Occipital lobe (tissue), 2 donors: ENCODE results near the gene TTF2. TPM values are rescaled to one million over a fixed set of nuclear protein-coding genes. Genes with fewer than 3 reads are reported as not detected.

Experiments
- DNase-seq: peaks from one replicate; lab custom pipeline; 2025; lab: John Stamatoyannopoulos, UW
- total RNA-seq: library from RNA; depleted of rRNA; stranded (reverse); fragments of >200 nt; gene quantifications from one replicate; pipeline ENCODE4 v1.2.3, GENCODE V29; 2014

The TTF2 gene
- total RNA-seq = 3.0 TPM

DNA sequence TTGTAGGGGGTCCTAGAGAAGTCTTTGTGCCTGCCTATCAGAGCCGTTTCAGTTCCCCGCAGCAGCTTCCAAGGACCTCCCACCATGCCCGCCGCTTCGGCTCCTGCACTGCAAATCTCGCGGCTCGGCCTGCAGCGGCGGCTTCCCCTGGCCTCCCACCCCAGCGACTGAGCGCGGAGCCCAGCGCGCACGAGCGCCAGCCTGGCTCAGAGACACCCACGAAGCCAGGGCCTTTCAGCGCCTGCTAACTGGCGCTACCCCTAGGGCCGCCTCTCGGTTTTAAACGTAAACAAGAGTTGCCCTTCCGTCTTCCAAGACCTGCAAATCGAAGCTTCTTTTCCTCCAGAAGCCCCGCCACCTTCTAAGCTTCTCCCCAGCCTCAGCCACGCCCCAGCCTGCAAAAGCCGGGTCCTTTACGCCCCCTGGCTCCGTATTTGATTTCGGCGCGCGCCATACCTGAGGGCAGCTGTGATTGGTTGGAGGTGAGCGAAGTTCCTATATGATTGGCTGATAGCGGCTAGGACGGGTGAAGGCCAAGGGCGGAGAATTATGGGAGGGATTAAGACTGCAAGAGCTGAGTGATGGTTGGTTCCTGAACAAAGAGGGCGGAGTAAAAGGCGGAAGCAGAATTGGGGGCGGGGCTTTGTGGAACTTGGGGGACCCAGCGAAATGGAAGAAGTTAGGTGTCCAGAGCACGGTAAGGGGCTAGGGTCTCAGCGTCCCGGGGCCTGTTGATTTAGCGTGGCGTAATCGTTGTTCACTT is at the start of gene TTF2:
TSS of gene TTF2 (plus strand) at position 649 of the 763 bp plus-strand sequence. CDS start at position 670, 21 bp downstream.
- peak; percentile 94 for DNase-seq

DNA sequence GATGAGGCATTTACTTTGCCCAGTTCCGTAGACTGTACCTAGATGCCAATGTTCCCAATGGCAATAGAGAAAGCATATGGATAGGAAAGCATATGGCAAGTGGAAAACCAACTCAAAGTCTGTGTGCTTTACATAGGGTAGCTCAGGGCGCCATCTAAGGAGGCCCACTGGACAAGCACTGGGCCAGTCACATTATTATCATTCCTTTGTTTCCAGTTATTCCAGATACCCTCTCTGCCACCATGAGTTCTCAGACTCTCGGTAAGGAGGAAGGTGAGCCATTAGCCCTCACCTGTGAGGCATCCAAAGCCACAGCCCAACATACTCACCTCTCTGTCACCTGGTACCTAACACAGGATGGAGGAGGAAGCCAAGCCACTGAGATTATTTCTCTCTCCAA is 48.8 kb upstream of the TTF2 start:
- DNase-seq = no peak

DNA sequence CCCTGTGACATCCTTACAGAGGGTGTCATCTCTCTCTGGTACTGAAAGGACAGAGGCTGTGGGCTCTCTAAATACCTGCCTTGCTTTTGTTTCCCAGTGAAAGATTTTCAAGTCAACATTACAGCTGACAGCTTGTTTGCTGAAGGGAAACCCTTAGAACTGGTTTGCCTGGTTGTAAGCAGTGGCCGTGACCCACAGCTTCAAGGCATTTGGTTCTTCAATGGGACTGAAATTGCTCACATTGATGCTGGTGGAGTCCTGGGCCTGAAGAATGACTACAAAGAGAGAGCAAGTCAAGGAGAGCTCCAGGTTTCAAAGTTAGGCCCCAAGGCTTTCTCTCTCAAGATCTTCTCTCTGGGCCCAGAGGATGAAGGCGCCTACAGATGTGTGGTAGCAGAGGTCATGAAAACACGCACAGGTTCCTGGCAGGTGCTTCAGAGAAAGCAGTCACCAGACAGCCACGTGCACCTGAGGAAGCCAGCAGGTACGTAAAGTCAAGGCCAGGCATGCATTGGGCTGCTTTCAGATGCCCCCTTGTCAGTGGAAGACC is 46.7 kb upstream of the TTF2 start:
- DNase-seq = no peak

- DNase-seq = no peak
These were observed 45.9 kb upstream of the TTF2 start for GRCh38 chr1:117014209-117014608.

GRCh38 chr1:117015724-117016123 is 44.4 kb upstream of the TTF2 start:
- DNase-seq = no peak

DNA sequence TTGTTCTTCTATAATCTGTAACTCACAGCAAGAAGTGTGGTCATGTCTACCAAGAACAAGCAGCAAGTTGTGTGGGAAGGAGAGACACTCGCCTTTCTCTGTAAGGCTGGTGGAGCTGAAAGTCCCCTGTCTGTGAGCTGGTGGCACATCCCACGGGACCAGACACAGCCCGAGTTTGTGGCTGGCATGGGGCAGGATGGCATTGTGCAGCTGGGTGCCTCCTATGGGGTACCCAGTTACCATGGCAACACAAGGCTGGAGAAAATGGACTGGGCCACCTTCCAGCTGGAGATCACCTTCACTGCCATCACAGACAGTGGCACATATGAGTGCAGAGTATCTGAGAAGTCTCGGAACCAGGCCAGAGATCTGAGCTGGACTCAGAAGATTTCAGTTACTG is 43.1 kb upstream of the TTF2 start:
- DNase-seq = no peak

GRCh38 chr1:117017648-117018047 is 42.5 kb upstream of the TTF2 start:
- DNase-seq = peak; percentile 16

DNA sequence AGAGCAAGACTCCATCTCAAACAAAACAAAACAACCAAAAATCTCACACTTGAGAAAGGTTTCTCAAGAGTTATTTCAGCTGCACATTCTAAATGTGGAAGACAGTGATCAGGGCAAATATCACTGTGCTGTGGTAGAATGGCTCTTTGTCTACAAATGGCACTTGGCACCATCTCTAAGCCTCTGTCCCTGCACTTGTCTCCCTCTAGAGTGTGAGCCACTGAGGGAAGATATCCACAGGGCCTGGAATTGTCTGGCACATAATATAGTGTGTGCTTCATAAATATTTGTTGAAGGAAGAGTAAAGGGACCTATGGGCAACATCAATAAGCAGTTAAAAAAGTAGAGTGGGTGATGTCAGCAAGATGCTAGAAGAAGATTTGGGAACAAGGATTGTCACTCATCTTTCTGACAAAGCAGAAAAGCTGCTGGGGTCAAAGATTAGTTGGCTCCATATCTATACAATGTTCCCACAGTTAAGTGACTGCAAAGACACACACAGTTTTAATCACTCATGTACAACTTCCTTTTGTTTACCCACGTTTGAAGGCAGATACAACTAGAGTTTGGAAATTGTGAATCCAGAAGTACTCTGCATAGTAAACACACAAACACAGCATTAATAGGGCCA is 39.5 kb upstream of the TTF2 start:
- no peak for DNase-seq

DNA sequence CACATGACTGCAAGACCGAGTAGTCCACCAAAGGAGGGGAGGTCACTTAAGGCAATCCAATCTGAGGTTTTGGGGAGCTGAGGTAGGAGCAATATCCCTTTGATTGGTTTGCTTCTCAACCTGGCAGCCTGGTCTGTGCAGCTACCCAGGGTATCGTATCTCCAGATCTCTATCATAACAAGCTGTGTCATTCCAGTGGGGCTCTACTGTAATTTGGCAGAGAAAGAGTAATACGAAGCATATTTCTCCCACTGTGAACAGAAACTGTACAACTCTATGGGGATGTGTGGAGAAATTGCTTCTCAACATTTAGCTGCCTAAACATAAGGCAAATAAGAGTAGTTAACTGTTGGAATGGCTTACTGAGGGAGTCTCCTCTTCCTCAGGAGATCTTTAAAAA is 38.0 kb upstream of the TTF2 start:
- no peak for DNase-seq

GRCh38 chr1:117025568-117025967 is 34.6 kb upstream of the TTF2 start:
- DNase-seq = no peak

DNA sequence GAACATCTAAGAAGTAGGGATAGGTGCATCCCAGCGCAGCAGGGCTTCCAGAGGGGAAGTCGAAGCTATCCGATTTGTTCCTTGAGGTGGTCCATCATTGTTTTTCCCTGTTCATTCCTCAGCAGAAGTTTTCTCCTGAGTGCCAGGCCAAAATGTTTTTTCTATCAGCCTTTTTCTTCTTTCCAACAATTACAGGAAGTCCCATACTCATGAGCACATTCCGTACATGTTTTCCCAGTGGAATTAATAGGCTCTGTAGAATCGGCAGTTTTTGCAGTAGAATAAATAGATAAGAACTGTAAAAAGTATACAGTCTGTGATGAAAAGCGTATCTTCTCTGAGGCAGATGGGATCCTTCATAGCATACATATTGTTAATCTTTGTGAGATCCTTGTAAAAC is 33.8 kb upstream of the TTF2 start:
- no peak for DNase-seq

DNA sequence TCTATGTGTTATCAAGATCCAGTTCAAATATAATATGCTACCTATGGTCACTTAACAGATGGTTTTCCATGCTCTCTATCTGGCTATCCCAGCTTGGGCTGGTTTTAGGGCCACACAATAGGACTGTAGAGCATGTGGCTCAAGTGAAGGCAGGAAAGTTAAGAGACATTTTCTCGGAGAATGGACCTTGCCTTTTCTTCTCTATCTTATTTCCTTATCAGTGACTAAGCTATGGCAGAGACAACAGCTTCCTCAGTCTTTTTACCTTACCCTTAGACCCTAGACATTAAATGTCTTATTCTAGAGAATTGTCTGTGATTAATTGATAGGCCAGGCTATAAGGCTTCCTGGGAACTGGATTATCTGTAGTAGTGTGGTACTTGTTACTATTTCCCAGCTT is 30.4 kb upstream of the TTF2 start:
- DNase-seq = no peak

GRCh38 chr1:117030271-117030877 is 29.8 kb upstream of the TTF2 start:
- no peak for DNase-seq

- DNase-seq = no peak
These were observed 27.9 kb upstream of the TTF2 start for GRCh38 chr1:117032266-117032665.

GRCh38 chr1:117032681-117033539 is 27.2 kb upstream of the TTF2 start:
- DNase-seq = no peak

- DNase-seq = no peak
These were observed 26.4 kb upstream of the TTF2 start for GRCh38 chr1:117033772-117034171.

DNA sequence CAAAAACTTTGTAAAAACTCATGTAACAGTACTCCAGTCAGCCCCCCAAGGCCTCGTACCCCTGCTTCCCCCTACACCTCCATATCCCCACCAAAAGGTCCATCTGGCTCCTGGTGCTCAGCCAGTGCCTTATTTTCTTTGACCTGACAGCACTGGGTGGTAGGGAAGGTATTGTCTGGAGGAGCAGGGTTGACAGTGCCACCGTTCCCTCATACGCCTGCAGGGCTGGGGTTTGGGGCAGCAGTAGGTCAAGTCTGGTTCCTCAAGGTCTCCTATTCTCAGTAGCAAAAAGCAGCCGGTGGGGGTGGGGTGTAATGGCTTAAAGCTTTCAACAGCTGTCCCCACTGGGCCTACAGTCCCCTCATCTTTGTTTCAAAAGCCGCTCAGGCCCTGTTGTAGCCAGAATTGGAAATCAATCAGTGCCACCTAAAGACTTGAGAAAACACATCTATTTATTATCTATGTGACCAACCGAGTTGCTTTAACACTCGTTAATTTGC is 25.3 kb upstream of the TTF2 start:
- DNase-seq = no peak

DNA sequence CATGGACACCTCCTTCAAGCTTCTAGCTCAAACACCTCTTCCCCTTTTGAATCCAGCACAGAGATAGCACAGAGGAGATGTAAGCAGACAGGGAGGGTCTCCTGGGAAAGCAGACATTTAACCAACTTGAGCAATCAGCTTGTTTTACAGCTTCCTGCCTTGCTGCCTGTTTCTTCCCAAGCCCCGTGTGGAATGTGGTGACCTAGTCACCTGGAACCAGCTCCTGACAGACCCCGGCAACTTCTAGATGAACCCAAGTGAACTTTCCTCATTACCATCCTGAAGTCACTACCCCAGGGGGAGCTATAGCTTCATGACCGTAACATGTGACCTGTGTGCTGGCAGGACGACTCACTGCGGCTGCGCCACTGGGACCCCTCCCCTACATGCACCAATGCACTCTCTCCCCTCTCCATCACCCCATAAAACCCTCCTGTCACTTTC is 24.1 kb upstream of the TTF2 start:
- DNase-seq = no peak

DNA sequence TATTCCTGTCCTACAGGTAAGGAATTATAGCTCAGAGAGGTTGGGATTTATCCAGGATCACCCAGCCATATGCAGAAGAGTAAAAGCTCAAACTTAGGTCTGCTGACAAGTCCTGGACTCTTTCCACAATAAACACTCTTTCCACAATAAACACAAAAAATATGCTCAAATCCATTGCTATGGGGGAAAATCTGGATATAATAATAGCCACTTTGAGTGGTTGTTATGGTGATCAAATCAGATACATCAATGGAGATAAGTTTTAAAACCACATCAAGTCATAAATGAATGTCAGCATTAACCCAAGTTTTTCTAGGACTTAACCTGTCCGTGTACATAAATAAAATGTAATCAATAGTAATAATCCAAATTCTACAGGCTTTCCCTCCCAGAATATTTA is 22.3 kb upstream of the TTF2 start:
- DNase-seq = no peak

DNA sequence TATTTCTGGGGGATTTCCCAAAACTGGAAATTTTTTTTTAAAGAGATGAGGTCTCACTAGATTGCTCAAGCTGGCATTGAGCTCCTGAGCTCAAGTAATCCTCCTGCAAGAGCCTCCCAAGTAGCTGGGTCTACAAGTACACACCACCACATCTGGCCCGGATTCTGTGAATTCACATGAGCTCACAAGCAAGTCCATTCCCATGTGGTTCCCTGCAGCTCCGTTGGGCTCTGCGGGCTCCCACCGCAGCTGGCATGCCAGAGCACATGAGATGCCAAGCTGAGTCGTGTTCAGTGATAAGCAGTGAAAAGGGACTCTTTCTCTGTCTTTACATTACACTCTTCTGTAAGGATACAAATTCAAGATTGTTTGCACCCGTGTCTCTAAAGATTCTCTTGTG is 21.9 kb upstream of the TTF2 start:
- DNase-seq = no peak

GRCh38 chr1:117044217-117044616 is 15.9 kb upstream of the TTF2 start:
- DNase-seq = no peak
